K562 (cell line): ENCODE measurements around the gene CHRNB1. TPM values are rescaled to one million over a fixed set of nuclear protein-coding genes. Genes with fewer than 3 reads are reported as not detected.

ENCODE experiments used
- CEBPZ ChIP-seq: fragments of 150-350 bp; IDR thresholded peaks from 2 replicates; pipeline ENCODE4 v1.6.1; 2014; ENCODE audit warnings: low read depth, mild to moderate bottlenecking, low read length, borderline replicate concordance
- CXXC5 ChIP-seq: fragments of 250-450 bp; sonication (Bioruptor Pico); IDR thresholded peaks from 2 replicates; pipeline ENCODE4 v1.8.0; 2022; ENCODE audit warnings: inconsistent platforms, mild to moderate bottlenecking, moderate library complexity
- EZH2 ChIP-seq: IDR thresholded peaks from 2 replicates; pipeline ENCODE4 v1.6.1; 2012; ENCODE audit warnings: low read depth, mild to moderate bottlenecking, inconsistent platforms, low read length, borderline replicate concordance
- FOXM1 ChIP-seq, 2 experiments: fragments of 450-650 bp in 1 of 2; sonication (generic) in 1 of 2; formaldehyde crosslinking in 1 of 2; IDR thresholded peaks; 2 replicates each; pipeline versions ENCODE4 v1.6.1 to v1.9.0; 2017 to 2022; ENCODE audit warnings: low read depth in 2 of 2, mild to moderate bottlenecking in 2 of 2, missing genetic modification reagents in 1 of 2, moderate library complexity in 1 of 2
- HMG20B ChIP-seq: fragments of 250-450 bp; sonication (Bioruptor Pico); IDR thresholded peaks from 2 replicates; pipeline ENCODE4 v1.5.0; 2021; ENCODE audit warnings: mild to moderate bottlenecking
- KLF10 ChIP-seq: fragments of 250-450 bp; sonication (Bioruptor Pico); IDR thresholded peaks from 2 replicates; pipeline ENCODE4 v1.6.1; 2021; ENCODE audit warnings: matching md5 sums
- NFIC ChIP-seq: fragments of 450-650 bp; IDR thresholded peaks from 2 replicates; pipeline ENCODE4 v1.6.1; 2017; ENCODE audit warnings: mild to moderate bottlenecking, inconsistent platforms
- RFX7 ChIP-seq: fragments of 250-450 bp; sonication (Bioruptor Pico); IDR thresholded peaks from 2 replicates; pipeline ENCODE4 v1.5.1; 2021; ENCODE audit warnings: mild to moderate bottlenecking
- SAFB2 ChIP-seq: fragments of 200-400 bp; formaldehyde crosslinking; IDR thresholded peaks from 2 replicates; pipeline ENCODE4 v1.6.1; 2018; ENCODE audit warnings: borderline replicate concordance, low read length, low read depth, moderate library complexity; ENCODE audit not compliant: severe bottlenecking
- SMAD3 ChIP-seq: fragments of 450-650 bp; formaldehyde crosslinking; conservative IDR thresholded peaks from 2 replicates; pipeline ENCODE4 v1.4.0; 2020; ENCODE audit warnings: mild to moderate bottlenecking
- SP2 ChIP-seq: IDR thresholded peaks from 2 replicates; pipeline ENCODE4 v1.6.1; 2011; ENCODE audit warnings: mild to moderate bottlenecking, low read depth, low read length, moderate library complexity; ENCODE audit not compliant: poor library complexity, severe bottlenecking; ENCODE audit errors: extremely low read depth
- TEAD4 ChIP-seq, 2 experiments: sonication (generic) in 1 of 2; formaldehyde crosslinking in 1 of 2; IDR thresholded peaks; 2 replicates each; pipeline versions ENCODE4 v1.6.1 to v1.8.0; 2012 to 2022; ENCODE audit warnings: borderline replicate concordance in 1 of 2, inconsistent platforms in 1 of 2, low read length in 1 of 2, mild to moderate bottlenecking in 1 of 2, missing genetic modification reagents in 1 of 2
- THRA ChIP-seq: fragments of 450-650 bp; IDR thresholded peaks from 2 replicates; pipeline ENCODE4 v1.6.1; 2017; ENCODE audit warnings: mild to moderate bottlenecking, moderate library complexity
- ZNF133 ChIP-seq: fragments of 250-450 bp; sonication (Bioruptor Pico); IDR thresholded peaks from 2 replicates; pipeline ENCODE4 v1.4.0; 2020; ENCODE audit warnings: mild to moderate bottlenecking
- ZNF436 ChIP-seq: fragments of 250-450, 450-650 bp; sonication (Bioruptor Pico); formaldehyde crosslinking; IDR thresholded peaks from 2 replicates; pipeline ENCODE4 v1.7.0; 2020; ENCODE audit warnings: mild to moderate bottlenecking
- ZNF444 ChIP-seq: fragments of 250-450 bp; sonication (Bioruptor Pico); IDR thresholded peaks from 2 replicates; pipeline ENCODE4 v1.4.0; 2020; ENCODE audit warnings: mild to moderate bottlenecking, moderate library complexity
- polyA plus RNA-seq, 8 experiments: library from polyadenylated mRNA; depleted of rRNA in 4 of 8; stranded (reverse) in 5 of 8; unstranded in 3 of 8; fragments of >200 nt; fragmentation: Nextera tagmentation in 2 of 8; fragmentation: Illumina TruSeq in 1 of 8; extraction: Ambion mirVana in 2 of 8; extraction: Trizol in 1 of 8; gene quantifications; 2 replicates each; pipeline versions ENCODE4 v1.2.1 to v1.2.3, GENCODE V29; 2011 to 2014; ENCODE audit warnings: inconsistent platforms in 1 of 8, missing spikeins in 1 of 8
- total RNA-seq, 7 experiments: library from RNA; depleted of rRNA in 6 of 7; stranded (reverse); fragments of >200 nt in 6 of 7; fragmentation: Illumina TruSeq in 2 of 7; extraction: Trizol in 2 of 7; gene quantifications; 2 replicates each; pipeline versions ENCODE4 v1.2.1 to v1.2.3, GENCODE V29; 2011 to 2021; ENCODE audit warnings: low replicate concordance in 1 of 7
- TF ChIP-seq, protein P1 (sequence below): sonication (generic); formaldehyde crosslinking; IDR thresholded peaks from 2 replicates; pipeline ENCODE4 v1.8.1; 2022; ENCODE audit warnings: missing genetic modification reagents
- TF ChIP-seq, protein P2 (sequence below), 2 experiments: fragments of 450-650 bp; IDR thresholded peaks; 2 replicates each; pipeline ENCODE4 v1.6.1; 2016

Gene CHRNB1
- total and polyA plus RNA-seq, 9 of the 15 experiments (the other 6 are each of a cell fraction or from before 2014, with no cell fraction given) = 4.7 to 12.3 (median 6.8) TPM

- no peak for TF ChIP-seq THRA
- 0 out of 2 replicates have a peak, but pooled peaks have one; percentile 27 for TF ChIP-seq NFIC
- TF ChIP-seq SMAD3 (CRISPR knock-in tag) = no peak
- TF ChIP-seq ZNF444 = no peak
- TF ChIP-seq EZH2 = no peak
- TF ChIP-seq HMG20B = no peak
- TF ChIP-seq KLF10 = no peak
- no peak for TF ChIP-seq ZNF436 (CRISPR knock-in tag)
- TF ChIP-seq RFX7 (CRISPR knock-in tag) = no peak
- TF ChIP-seq CEBPZ = no peak
- TF ChIP-seq, protein P1, sequence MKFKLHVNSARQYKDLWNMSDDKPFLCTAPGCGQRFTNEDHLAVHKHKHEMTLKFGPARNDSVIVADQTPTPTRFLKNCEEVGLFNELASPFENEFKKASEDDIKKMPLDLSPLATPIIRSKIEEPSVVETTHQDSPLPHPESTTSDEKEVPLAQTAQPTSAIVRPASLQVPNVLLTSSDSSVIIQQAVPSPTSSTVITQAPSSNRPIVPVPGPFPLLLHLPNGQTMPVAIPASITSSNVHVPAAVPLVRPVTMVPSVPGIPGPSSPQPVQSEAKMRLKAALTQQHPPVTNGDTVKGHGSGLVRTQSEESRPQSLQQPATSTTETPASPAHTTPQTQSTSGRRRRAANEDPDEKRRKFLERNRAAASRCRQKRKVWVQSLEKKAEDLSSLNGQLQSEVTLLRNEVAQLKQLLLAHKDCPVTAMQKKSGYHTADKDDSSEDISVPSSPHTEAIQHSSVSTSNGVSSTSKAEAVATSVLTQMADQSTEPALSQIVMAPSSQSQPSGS (CRISPR knock-in tag) = no peak
- peak; percentile 80 for TF ChIP-seq TEAD4 (IDR thresholded peaks at IDR 0.05; ENCODE audit: low read length)
- TF ChIP-seq TEAD4 (CRISPR knock-in tag; IDR thresholded peaks at IDR 0.05; ENCODE audit: borderline replicate concordance) = no peak
- peak; percentile 74 for TF ChIP-seq CXXC5 (CRISPR knock-in tag)
- no peak for TF ChIP-seq SP2
- peak; percentile 40; the same call in 1 of the 2 replicates for TF ChIP-seq FOXM1 (IDR thresholded peaks at IDR 0.05; ENCODE audit: low read depth)
- TF ChIP-seq FOXM1 (CRISPR knock-in tag; IDR thresholded peaks at IDR 0.05; ENCODE audit: low read depth) = no peak
- no peak for TF ChIP-seq ZNF133
- no peak for TF ChIP-seq SAFB2
- TF ChIP-seq, protein P2, sequence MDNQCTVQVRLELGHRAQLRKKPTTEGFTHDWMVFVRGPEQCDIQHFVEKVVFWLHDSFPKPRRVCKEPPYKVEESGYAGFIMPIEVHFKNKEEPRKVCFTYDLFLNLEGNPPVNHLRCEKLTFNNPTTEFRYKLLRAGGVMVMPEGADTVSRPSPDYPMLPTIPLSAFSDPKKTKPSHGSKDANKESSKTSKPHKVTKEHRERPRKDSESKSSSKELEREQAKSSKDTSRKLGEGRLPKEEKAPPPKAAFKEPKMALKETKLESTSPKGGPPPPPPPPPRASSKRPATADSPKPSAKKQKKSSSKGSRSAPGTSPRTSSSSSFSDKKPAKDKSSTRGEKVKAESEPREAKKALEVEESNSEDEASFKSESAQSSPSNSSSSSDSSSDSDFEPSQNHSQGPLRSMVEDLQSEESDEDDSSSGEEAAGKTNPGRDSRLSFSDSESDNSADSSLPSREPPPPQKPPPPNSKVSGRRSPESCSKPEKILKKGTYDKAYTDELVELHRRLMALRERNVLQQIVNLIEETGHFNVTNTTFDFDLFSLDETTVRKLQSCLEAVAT (IDR thresholded peaks at IDR 0.05) = 0 out of 4 replicates have a peak, but pooled peaks of 1 of the 2 experiments have one; percentile 16
Measured at GRCh38 chr17:7475764-7476422, 31.0 kb downstream of the CHRNB1 start (continued).
